Caco-2 (cell line): ENCODE data around the gene TFDP3. TPM values are rescaled to one million over a fixed set of nuclear protein-coding genes. Genes with fewer than 3 reads are reported as not detected.

Experiments used
- BruUV-seq: library from RNA; stranded (reverse); fragments of 400-500 nt; replicated peaks from 2 replicates; lab custom pipeline; 2021; lab: Mats Ljungman, UMichigan
- CTCF ChIA-PET: fragments of 300-600 bp; sonication (Branson Sonifier 250); formaldehyde crosslinking; loops from one replicate; lab custom pipeline; 2022; ENCODE audit warnings: antibody characterized with exemption; lab: Charles Lee
- POLR2A ChIA-PET: fragments of 300-600 bp; sonication (Branson Sonifier 250); formaldehyde crosslinking; loops from one replicate; lab custom pipeline; 2022; ENCODE audit warnings: antibody characterized with exemption; lab: Charles Lee
- DNase-seq, 2 experiments: peaks; one replicate each; pipeline versions ENCODE4 v3.0.0 to v3.0.0-alpha.2; 2020 to 2022
- H3K27me3 ChIP-seq: replicated peaks from 2 replicates; pipeline ENCODE4 v1.6.0; 2011; ENCODE audit warnings: low read length; ENCODE audit not compliant: control insufficient read depth, insufficient read depth
- H3K36me3 ChIP-seq: 2 replicates; pipeline ENCODE4 v1.5.1; 2011; ENCODE audit warnings: low read length; ENCODE audit not compliant: control insufficient read depth, insufficient read depth
- H3K4me1 ChIP-seq: fragments of 250-450 bp; sonication (Bioruptor Pico); 2 replicates; pipeline ENCODE4 v1.5.1; 2020; ENCODE audit warnings: mild to moderate bottlenecking
- H3K4me3 ChIP-seq: 2 replicates; pipeline ENCODE4 v1.5.1; 2011; ENCODE audit warnings: low read depth, mild to moderate bottlenecking, control low read depth, low read length
- H3K9me3 ChIP-seq: fragments of 250-450 bp; sonication (Bioruptor Pico); 2 replicates; pipeline ENCODE4 v1.5.1; 2020; ENCODE audit warnings: mild to moderate bottlenecking, moderate library complexity
- H3K27ac Mint-ChIP-seq: one replicate; pipeline ENCODE4 v1.8.0; 2022; ENCODE audit warnings: mixed read lengths; ENCODE audit not compliant: unreplicated experiment
- H3K27me3 Mint-ChIP-seq: one replicate; pipeline ENCODE4 v1.8.0; 2022; ENCODE audit warnings: mixed read lengths; ENCODE audit not compliant: insufficient read depth, unreplicated experiment
- H3K36me3 Mint-ChIP-seq: one replicate; pipeline ENCODE4 v1.8.0; 2022; ENCODE audit warnings: mild to moderate bottlenecking, mixed read lengths; ENCODE audit not compliant: insufficient read depth, unreplicated experiment
- H3K4me1 Mint-ChIP-seq: one replicate; pipeline ENCODE4 v1.8.0; 2022; ENCODE audit warnings: low read depth, mixed read lengths; ENCODE audit not compliant: unreplicated experiment
- H3K4me3 Mint-ChIP-seq: one replicate; pipeline ENCODE4 v1.8.0; 2022; ENCODE audit warnings: mild to moderate bottlenecking, moderate library complexity, mixed read lengths; ENCODE audit not compliant: unreplicated experiment
- H3K9me3 Mint-ChIP-seq: one replicate; pipeline ENCODE4 v1.8.0; 2022; ENCODE audit warnings: mixed read lengths; ENCODE audit not compliant: unreplicated experiment
- intact Hi-C: fragments of 100-400 bp; cut with micrococcal nuclease; formaldehyde crosslinking; loops from one replicate; pipeline ENCODE4 v1.10.0; 2022; ENCODE audit not compliant: unreplicated experiment
- total RNA-seq: library from RNA; stranded (reverse); gene quantifications from 2 replicates; pipeline ENCODE4 v1.2.3, GENCODE V29; 2022
- TF ChIP-seq, protein P1 (sequence below), 2 experiments: fragments of 200-600 bp in 1 of 2; IDR thresholded peaks; 1 replicate in 1 of 2; 2 replicates in 1 of 2; pipeline versions ENCODE4 v1.5.1 to v1.8.0; 2011 to 2022; ENCODE audit warnings: antibody characterized with exemption in 1 of 2, control low read depth in 1 of 2, inconsistent platforms in 1 of 2, low read depth in 1 of 2, low read length in 1 of 2, mild to moderate bottlenecking in 1 of 2, moderate library complexity in 1 of 2; ENCODE audit not compliant: insufficient read depth in 1 of 2, severe bottlenecking in 1 of 2, unreplicated experiment in 1 of 2

Gene TFDP3
- total RNA-seq, 1 experiment from 2014 or later = not detected

GRCh38 chrX:133258481-133258880, 40.3 kb upstream of the TFDP3 start:
- intact Hi-C loops = no loop called here
- Mint-ChIP-seq H3K27me3 (no peaks in the 10 kb centered on the region), H3K4me1 (no peaks in the 10 kb centered on the region), H3K36me3 (no peaks in the 10 kb centered on the region), H3K4me3 (no peak overlapping the region), H3K27ac (no peak overlapping the region), H3K9me3 (no peaks in the 10 kb centered on the region)
- no peaks in the 10 kb centered on the region for H3K36me3 ChIP-seq
- BruUV-seq = no TSS peak
- no peaks in the 10 kb centered on the region for H3K4me1 ChIP-seq
- H3K27me3 ChIP-seq = no peaks in the 10 kb centered on the region
- H3K9me3 ChIP-seq = no peaks in the 10 kb centered on the region
- ChIA-PET CTCF (no interaction called here), POLR2A (no interaction called here)
- H3K4me3 ChIP-seq = no peak overlapping the region
- no peak for DNase-seq
- TF ChIP-seq, protein P1, sequence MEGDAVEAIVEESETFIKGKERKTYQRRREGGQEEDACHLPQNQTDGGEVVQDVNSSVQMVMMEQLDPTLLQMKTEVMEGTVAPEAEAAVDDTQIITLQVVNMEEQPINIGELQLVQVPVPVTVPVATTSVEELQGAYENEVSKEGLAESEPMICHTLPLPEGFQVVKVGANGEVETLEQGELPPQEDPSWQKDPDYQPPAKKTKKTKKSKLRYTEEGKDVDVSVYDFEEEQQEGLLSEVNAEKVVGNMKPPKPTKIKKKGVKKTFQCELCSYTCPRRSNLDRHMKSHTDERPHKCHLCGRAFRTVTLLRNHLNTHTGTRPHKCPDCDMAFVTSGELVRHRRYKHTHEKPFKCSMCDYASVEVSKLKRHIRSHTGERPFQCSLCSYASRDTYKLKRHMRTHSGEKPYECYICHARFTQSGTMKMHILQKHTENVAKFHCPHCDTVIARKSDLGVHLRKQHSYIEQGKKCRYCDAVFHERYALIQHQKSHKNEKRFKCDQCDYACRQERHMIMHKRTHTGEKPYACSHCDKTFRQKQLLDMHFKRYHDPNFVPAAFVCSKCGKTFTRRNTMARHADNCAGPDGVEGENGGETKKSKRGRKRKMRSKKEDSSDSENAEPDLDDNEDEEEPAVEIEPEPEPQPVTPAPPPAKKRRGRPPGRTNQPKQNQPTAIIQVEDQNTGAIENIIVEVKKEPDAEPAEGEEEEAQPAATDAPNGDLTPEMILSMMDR (IDR thresholded peaks at IDR 0.05; ENCODE audit: insufficient read depth in 1 of 2, low read depth in 1 of 2, low read length in 1 of 2, severe bottlenecking in 1 of 2, unreplicated experiment in 1 of 2) = no peak

- CTCF ChIA-PET = no interaction called here
- DNase-seq = no peak
- BruUV-seq = no TSS peak
Measured at GRCh38 chrX:133254666-133255065, 36.5 kb upstream of the TFDP3 start.

DNA sequence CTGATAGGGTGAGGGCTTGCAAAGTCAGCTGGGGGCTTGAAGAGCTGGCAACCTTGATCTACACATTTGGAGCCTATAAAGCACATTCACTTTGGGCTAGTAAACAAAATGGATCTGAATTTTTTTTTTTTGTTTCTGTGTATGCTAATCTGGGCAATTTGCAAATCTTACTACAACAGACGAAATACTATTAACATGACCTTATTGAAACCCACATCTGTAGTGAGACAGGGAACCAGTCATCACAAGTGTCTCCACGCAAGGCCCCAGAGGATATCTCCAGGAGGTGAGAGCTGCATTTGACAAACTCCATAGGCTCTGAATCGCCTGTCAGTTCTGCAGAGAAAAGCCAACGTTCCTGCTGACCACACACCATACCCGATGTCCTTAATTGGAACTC, 33.0 kb upstream of the TFDP3 start:
- no peak for DNase-seq
- Mint-ChIP-seq H3K27ac (no peak overlapping the region), H3K36me3 (no peaks in the 10 kb centered on the region), H3K9me3 (no peaks in the 10 kb centered on the region), H3K27me3 (no peaks in the 10 kb centered on the region), H3K4me3 (no peak overlapping the region), H3K4me1 (no peaks in the 10 kb centered on the region)
- ChIA-PET POLR2A (no interaction called here), CTCF (no interaction called here)
- no TSS peak for BruUV-seq
- intact Hi-C loops = no loop called here
- Histone ChIP-seq H3K27me3 (no peaks in the 10 kb centered on the region), H3K4me1 (no peaks in the 10 kb centered on the region), H3K36me3 (no peaks in the 10 kb centered on the region), H3K4me3 (no peak overlapping the region), H3K9me3 (no peaks in the 10 kb centered on the region)
- TF ChIP-seq, protein P1 (IDR thresholded peaks at IDR 0.05; ENCODE audit: insufficient read depth in 1 of 2, low read depth in 1 of 2, low read length in 1 of 2, severe bottlenecking in 1 of 2, unreplicated experiment in 1 of 2) = no peak

More at GRCh38 chrX:133254666-133255065, 36.5 kb upstream of the TFDP3 start:
- H3K36me3 ChIP-seq = no peaks in the 10 kb centered on the region
- Mint-ChIP-seq H3K4me3 (no peak overlapping the region), H3K27me3 (no peaks in the 10 kb centered on the region), H3K9me3 (no peaks in the 10 kb centered on the region), H3K4me1 (no peaks in the 10 kb centered on the region), H3K27ac (no peak overlapping the region), H3K36me3 (no peaks in the 10 kb centered on the region)
- H3K27me3 ChIP-seq = no peaks in the 10 kb centered on the region
- H3K4me3 ChIP-seq = no peak overlapping the region
- POLR2A ChIA-PET = no interaction called here
- no peaks in the 10 kb centered on the region for H3K4me1 ChIP-seq
- TF ChIP-seq, protein P1 (IDR thresholded peaks at IDR 0.05; ENCODE audit: insufficient read depth in 1 of 2, low read depth in 1 of 2, low read length in 1 of 2, severe bottlenecking in 1 of 2, unreplicated experiment in 1 of 2) = no peak
- intact Hi-C loops = no loop called here
- H3K9me3 ChIP-seq = no peaks in the 10 kb centered on the region
